OCI-LY3 (cell line): ENCODE results near the gene ANKRD11.

Source experiments
- CTCF ChIP-seq: fragments of 200-600, 300-600 bp; sonication (generic); IDR thresholded peaks from 2 replicates; pipeline ENCODE4 v1.5.1; 2014; ENCODE audit warnings: antibody characterized with exemption, low read length, low read depth
- EZH2phosphoT487 ChIP-seq: fragments of 200-600 bp; shearing (Covaris generic); IDR thresholded peaks from 2 replicates; pipeline ENCODE4 v1.6.1; 2018; ENCODE audit warnings: antibody characterized with exemption, mixed run types, low read depth

- TF ChIP-seq CTCF (no peak), EZH2phosphoT487 (no peak)
Observed at GRCh38 chr16:89402962-89403361, 87.4 kb downstream of the ANKRD11 start.
